Activated CD8-positive, alpha-beta T cell treated with anti-CD3 and anti-CD28 coated beads for 36 hours (primary cell): ENCODE results near the gene CDH8. TPM values are rescaled to one million over a fixed set of nuclear protein-coding genes. Genes with fewer than 3 reads are reported as not detected.

Experiments used
- ATAC-seq: fragments of 200-7000 bp; cut with Tn5 transposase; one replicate; pipeline ENCODE4 v1.10.0; 2021; ENCODE audit warnings: mild to moderate bottlenecking, moderate library complexity
- CTCF ChIA-PET: fragments of 350-600 bp; sonication (Branson Sonifier 250); formaldehyde crosslinking; loops from one replicate; lab custom pipeline; 2021; ENCODE audit warnings: antibody characterized with exemption; lab: Charles Lee
- POLR2A ChIA-PET: fragments of 350-600 bp; sonication (Branson Sonifier 250); formaldehyde crosslinking; loops from one replicate; lab custom pipeline; 2021; ENCODE audit warnings: antibody characterized with exemption; lab: Charles Lee
- DNase-seq: peaks from one replicate; pipeline ENCODE4 v3.0.0-alpha.2; 2020
- H3K27ac Mint-ChIP-seq: one replicate; pipeline ENCODE4 v1.8.0; 2021; ENCODE audit warnings: mild to moderate bottlenecking, mixed read lengths
- H3K27me3 Mint-ChIP-seq: one replicate; pipeline ENCODE4 v1.8.0; 2021; ENCODE audit warnings: mixed read lengths
- H3K36me3 Mint-ChIP-seq: one replicate; pipeline ENCODE4 v1.8.0; 2021; ENCODE audit warnings: low read depth, mixed read lengths
- H3K4me1 Mint-ChIP-seq: one replicate; pipeline ENCODE4 v1.8.0; 2021; ENCODE audit warnings: low read depth, mixed read lengths
- H3K4me3 Mint-ChIP-seq: one replicate; pipeline ENCODE4 v1.8.0; 2021; ENCODE audit warnings: mild to moderate bottlenecking, moderate library complexity, mixed read lengths
- H3K9me3 Mint-ChIP-seq: one replicate; pipeline ENCODE4 v1.8.0; 2021; ENCODE audit warnings: mixed read lengths
- CTCF ChIP-seq: fragments of 200-600 bp; IDR thresholded peaks from one replicate; pipeline ENCODE4 v1.8.0; 2022; ENCODE audit warnings: antibody characterized with exemption, mild to moderate bottlenecking
- intact Hi-C: fragments of 100-400 bp; cut with micrococcal nuclease; formaldehyde crosslinking; loops from one replicate; pipeline ENCODE4 v1.10.0; 2022
- total RNA-seq, 2 experiments: library from RNA; stranded (reverse); gene quantifications; one replicate each; pipeline ENCODE4 v1.2.3, GENCODE V29; 2021

CDH8 gene
- total RNA-seq, 2 experiments from 2014 or later = not detected

- CTCF ChIA-PET = interaction anchor here (0.6 kb wide), 1 partner anchor 853 kb away, joined by 3 read pairs; no protein-coding TSS in a partner anchor
- DNase-seq (no peak), ATAC-seq (no peak)
- no peak overlapping the region for H3K27ac Mint-ChIP-seq
- no peaks in the 10 kb centered on the region for H3K27me3 Mint-ChIP-seq
- TF ChIP-seq CTCF = no peak
- POLR2A ChIA-PET = no interaction called here
- H3K4me1 Mint-ChIP-seq = no peaks in the 10 kb centered on the region
- no peaks in the 10 kb centered on the region for H3K36me3 Mint-ChIP-seq
- intact Hi-C loops = no loop called here
- H3K9me3 Mint-ChIP-seq = peaks cover 18% of the 10 kb centered on the region
- H3K4me3 Mint-ChIP-seq = no peak overlapping the region
Measured at GRCh38 chr16:61653544-61653943, 382.7 kb downstream of the CDH8 start.

- intact Hi-C loops = no loop called here
- H3K4me3 Mint-ChIP-seq = no peak overlapping the region
- no peaks in the 10 kb centered on the region for H3K27me3 Mint-ChIP-seq
- ChIA-PET CTCF (no interaction called here), POLR2A (no interaction called here)
- peaks cover 14% of the 10 kb centered on the region for H3K9me3 Mint-ChIP-seq
- no peak for DNase-seq
- no peak for ATAC-seq
- H3K27ac Mint-ChIP-seq = no peak overlapping the region
- no peak for TF ChIP-seq CTCF
- no peaks in the 10 kb centered on the region for H3K36me3 Mint-ChIP-seq
- H3K4me1 Mint-ChIP-seq = no peaks in the 10 kb centered on the region
Measured at GRCh38 chr16:61645561-61645960, 390.7 kb downstream of the CDH8 start.

GRCh38 chr16:61644736-61645135 is 391.5 kb downstream of the CDH8 start:
- POLR2A ChIA-PET = no interaction called here
- Mint-ChIP-seq H3K27me3 (no peaks in the 10 kb centered on the region), H3K9me3 (peaks cover 13% of the 10 kb centered on the region), H3K36me3 (no peaks in the 10 kb centered on the region), H3K27ac (no peak overlapping the region), H3K4me3 (no peak overlapping the region), H3K4me1 (no peaks in the 10 kb centered on the region)
- intact Hi-C loops = no loop called here
- no peak for TF ChIP-seq CTCF
- ATAC-seq (no peak), DNase-seq (no peak)
- CTCF ChIA-PET = no interaction called here

GRCh38 chr16:61617219-61617783 is 418.9 kb downstream of the CDH8 start:
- CTCF ChIA-PET = no interaction called here
- Mint-ChIP-seq H3K36me3 (no peaks in the 10 kb centered on the region), H3K4me3 (no peak overlapping the region), H3K9me3 (peaks cover 14% of the 10 kb centered on the region), H3K4me1 (no peaks in the 10 kb centered on the region), H3K27me3 (no peaks in the 10 kb centered on the region), H3K27ac (no peak overlapping the region)
- intact Hi-C loops = no loop called here
- no peak for ATAC-seq
- POLR2A ChIA-PET = no interaction called here
- no peak for TF ChIP-seq CTCF
- no peak for DNase-seq

- Mint-ChIP-seq H3K4me1 (no peaks in the 10 kb centered on the region), H3K36me3 (no peaks in the 10 kb centered on the region), H3K9me3 (peaks cover 17% of the 10 kb centered on the region), H3K27ac (no peak overlapping the region), H3K4me3 (no peak overlapping the region), H3K27me3 (no peaks in the 10 kb centered on the region)
- CTCF ChIA-PET = no interaction called here
- TF ChIP-seq CTCF = no peak
- ATAC-seq (no peak), DNase-seq (no peak)
- POLR2A ChIA-PET = no interaction called here
- intact Hi-C loops = no loop called here
Measured at GRCh38 chr16:61616088-61616487, 420.1 kb downstream of the CDH8 start.
